Measurements from ENCODE around the gene SHB.

- TF ChIP-seq, protein P1, sequence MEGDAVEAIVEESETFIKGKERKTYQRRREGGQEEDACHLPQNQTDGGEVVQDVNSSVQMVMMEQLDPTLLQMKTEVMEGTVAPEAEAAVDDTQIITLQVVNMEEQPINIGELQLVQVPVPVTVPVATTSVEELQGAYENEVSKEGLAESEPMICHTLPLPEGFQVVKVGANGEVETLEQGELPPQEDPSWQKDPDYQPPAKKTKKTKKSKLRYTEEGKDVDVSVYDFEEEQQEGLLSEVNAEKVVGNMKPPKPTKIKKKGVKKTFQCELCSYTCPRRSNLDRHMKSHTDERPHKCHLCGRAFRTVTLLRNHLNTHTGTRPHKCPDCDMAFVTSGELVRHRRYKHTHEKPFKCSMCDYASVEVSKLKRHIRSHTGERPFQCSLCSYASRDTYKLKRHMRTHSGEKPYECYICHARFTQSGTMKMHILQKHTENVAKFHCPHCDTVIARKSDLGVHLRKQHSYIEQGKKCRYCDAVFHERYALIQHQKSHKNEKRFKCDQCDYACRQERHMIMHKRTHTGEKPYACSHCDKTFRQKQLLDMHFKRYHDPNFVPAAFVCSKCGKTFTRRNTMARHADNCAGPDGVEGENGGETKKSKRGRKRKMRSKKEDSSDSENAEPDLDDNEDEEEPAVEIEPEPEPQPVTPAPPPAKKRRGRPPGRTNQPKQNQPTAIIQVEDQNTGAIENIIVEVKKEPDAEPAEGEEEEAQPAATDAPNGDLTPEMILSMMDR (conservative IDR thresholded peaks at IDR 0.05; ENCODE audit: low read depth, low read length), result no peak
- no peak for TF ChIP-seq EZH2 (IDR thresholded peaks at IDR 0.05; ENCODE audit: borderline replicate concordance, low read depth, low read length, poor library complexity, severe bottlenecking)
These were observed 146.5 kb downstream of the SHB start for GRCh38 chr9:37922363-37923117.

Data from A673 (cell line).